GM18861 (cell line): Measurements from ENCODE around the gene FANCL.
"Not testable (repeated sequence)": the region's sequence is repeated elsewhere in the genome, so short reads cannot be mapped to it uniquely, and the experiment has no call there.

Experiments used
- ATAC-seq: cut with Tn5 transposase; IDR thresholded peaks from one replicate; pipeline ENCODE4 v1.9.1; 2021; ENCODE audit not compliant: unreplicated experiment

Gene FANCL

GRCh38 chr2:58155160-58155778 is 85.9 kb downstream of the FANCL start:
- no peak for ATAC-seq

- ATAC-seq, result no peak
Observed at GRCh38 chr2:58146707-58147106, 94.4 kb downstream of the FANCL start.

DNA sequence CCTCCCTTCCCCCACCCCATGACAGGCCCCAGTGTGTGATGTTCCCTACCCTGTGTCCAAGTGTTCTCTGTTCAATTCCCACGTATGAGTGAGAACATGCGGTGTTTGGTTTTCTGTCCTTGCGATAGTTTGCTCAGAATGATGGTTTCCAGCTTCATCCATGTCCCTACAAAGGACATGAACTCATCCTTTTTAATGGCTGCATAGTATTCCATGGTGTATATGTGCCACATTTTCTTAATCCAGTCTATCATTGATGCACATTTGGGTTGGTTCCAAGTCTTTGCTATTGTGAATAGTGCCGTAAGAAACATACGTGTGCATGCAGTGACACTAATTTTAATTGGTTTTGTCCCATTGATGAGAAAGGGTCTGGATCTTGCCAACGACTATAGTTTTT is 95.4 kb downstream of the FANCL start:
- not testable (repeated sequence) for ATAC-seq

GRCh38 chr2:58140508-58141072 is 100.5 kb downstream of the FANCL start:
- ATAC-seq, result no peak

- no peak for ATAC-seq
Observed at GRCh38 chr2:58138396-58139030, 102.6 kb downstream of the FANCL start.

DNA sequence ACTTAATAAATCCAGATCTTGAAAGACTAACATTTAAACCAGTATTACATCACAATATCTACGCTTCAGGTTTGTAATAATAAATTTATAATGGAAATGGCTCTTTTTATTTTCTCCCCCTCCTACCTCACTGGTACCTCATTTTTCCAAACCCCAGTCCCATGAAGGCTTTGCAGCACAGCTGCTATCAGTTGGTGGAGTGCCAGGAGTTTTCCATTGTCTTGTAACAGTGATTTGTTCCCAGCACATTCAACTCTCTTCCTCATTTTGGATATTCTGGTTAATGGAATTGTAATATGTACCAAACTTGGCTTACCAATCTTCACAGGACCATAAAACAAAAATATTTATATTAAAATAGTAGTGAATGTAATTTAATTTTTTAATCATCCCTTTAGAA is 103.3 kb downstream of the FANCL start:
- no peak for ATAC-seq

DNA sequence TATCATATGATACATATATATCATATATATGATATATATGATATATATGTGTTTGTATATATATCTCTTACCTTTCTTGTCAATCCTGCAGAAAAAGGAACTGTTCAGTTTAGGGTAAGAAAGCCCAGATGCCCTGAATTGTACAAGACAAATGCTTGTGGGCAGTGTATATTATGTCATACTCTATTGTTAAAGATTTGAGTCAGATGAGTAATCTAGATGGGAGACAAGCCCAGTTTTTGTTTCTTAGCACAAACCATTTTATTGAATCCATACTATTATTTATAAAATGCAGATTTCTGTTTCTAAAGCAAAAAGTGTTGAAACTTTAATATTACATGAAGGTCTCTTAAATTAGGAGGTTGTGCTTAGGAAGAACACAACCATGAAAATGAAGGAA is 103.9 kb downstream of the FANCL start:
- ATAC-seq, result peak; percentile 49

DNA sequence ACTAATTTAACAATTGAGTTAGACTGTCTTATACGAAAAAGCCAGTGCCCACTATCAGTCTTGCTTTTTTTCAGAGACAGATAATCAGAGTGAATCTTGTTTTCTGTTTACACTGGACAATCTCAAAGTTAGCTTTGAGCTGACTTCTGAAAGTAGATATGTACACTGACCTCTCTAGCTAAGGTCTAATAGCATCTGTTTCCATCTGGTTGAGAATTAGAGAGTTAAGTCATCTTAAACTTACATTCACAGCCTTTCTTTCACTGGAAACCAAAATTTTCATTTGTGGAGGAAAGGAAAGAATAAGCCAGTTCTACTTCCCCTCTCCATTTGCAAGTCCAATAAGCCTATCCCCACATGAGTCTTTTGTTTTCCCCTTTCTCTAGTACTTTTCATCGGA is 105.3 kb downstream of the FANCL start:
- no peak for ATAC-seq

DNA sequence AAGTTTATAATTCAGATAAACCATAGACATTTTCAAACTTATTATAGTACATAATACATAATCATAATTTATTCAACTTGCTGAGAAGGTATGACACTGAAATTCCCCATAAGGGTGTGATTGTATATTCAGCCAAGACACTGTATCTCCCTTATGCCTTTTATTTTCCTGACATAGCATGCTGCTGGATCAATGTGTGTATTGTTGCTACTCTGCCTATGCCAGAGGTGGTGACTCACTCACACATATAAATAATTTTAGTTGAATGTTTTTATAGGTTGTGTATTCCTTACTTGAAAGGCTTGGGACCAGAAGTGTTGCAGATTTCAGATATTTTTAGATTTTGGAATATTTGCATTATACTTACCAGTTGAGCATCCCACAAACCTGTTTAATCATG is 107.7 kb downstream of the FANCL start:
- no peak for ATAC-seq

GRCh38 chr2:58131191-58132011 is 109.7 kb downstream of the FANCL start:
- ATAC-seq, result no peak

GRCh38 chr2:58130238-58130637 is 110.9 kb downstream of the FANCL start:
- no peak for ATAC-seq

GRCh38 chr2:58127111-58127510 is 114.0 kb downstream of the FANCL start:
- no peak for ATAC-seq

- ATAC-seq, result no peak
Observed at GRCh38 chr2:58122540-58122939, 118.6 kb downstream of the FANCL start.

DNA sequence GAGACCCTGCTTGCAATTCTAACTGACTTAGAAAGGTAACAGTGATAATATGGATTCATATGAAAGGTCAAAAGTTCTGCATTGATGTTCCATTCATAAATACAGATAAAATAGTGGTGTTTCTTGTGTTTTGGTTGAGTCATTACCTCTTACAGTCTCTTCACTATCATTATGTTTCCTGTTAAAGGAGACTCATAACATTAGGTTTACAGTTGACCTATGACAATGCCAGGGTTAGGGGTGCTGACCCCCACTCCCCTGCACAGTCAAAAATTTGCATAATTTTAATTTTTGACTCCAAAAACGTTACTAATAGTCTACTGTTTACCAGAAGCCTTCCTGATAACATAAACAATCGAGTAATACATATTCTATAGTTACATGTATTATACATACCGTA is 119.1 kb downstream of the FANCL start:
- no peak for ATAC-seq

- no peak for ATAC-seq
Observed at GRCh38 chr2:58120626-58121229, 120.4 kb downstream of the FANCL start.

GRCh38 chr2:58113563-58113962 is 127.6 kb downstream of the FANCL start:
- not testable (repeated sequence) for ATAC-seq

- no peak for ATAC-seq
Observed at GRCh38 chr2:58110765-58111164, 130.4 kb downstream of the FANCL start.

GRCh38 chr2:58109481-58109880 is 131.6 kb downstream of the FANCL start:
- no peak for ATAC-seq
